Endometrial microvascular endothelial cells (primary cell): ENCODE data around the gene MNX1. TPM values are rescaled to one million over a fixed set of nuclear protein-coding genes. Genes with fewer than 3 reads are reported as not detected.

ENCODE experiments used
- total RNA-seq: library from RNA; depleted of rRNA; stranded (reverse); fragments of >200 nt; gene quantifications from one replicate; pipeline ENCODE4 v1.2.3, GENCODE V29; 2015; ENCODE audit errors: inconsistent ontology term

MNX1 gene
- total RNA-seq, 1 donor from 2014 or later, result not detected

Other genes starting within 250 kb of the MNX1 start
- 88.1 TPM for gene LMBR1, start 117.5 kb downstream of the MNX1 start, total RNA-seq
- 7.2 TPM for gene NOM1, start 61.0 kb downstream of the MNX1 start, total RNA-seq
- gene UBE3C, start 128.3 kb upstream of the MNX1 start, total RNA-seq, result 90.5 TPM